SK-N-SH (cell line): Measurements from ENCODE around the gene EIF4G1. TPM values are rescaled to one million over a fixed set of nuclear protein-coding genes. Genes with fewer than 3 reads are reported as not detected.

Experiments used
- CTCF ChIA-PET: fragments of 300-600, 350-600 bp; formaldehyde crosslinking; extraction: SDS; loops from one replicate; lab custom pipeline; 2021; lab: Yijun Ruan, JAX
- POLR2A ChIA-PET: fragments of 350-600 bp; sonication (Branson Sonifier 250); formaldehyde crosslinking; extraction: SDS; loops from one replicate; lab custom pipeline; 2020; ENCODE audit warnings: antibody characterized with exemption, inconsistent platforms; lab: Yijun Ruan, JAX
- DNase-seq: peaks from one replicate; pipeline ENCODE4 v3.0.0; 2012
- H2AFZ ChIP-seq: fragments of 200-600 bp; sonication (generic); 2 replicates; pipeline ENCODE4 v1.8.1; 2016; ENCODE audit warnings: antibody characterized with exemption, mild to moderate bottlenecking, low read depth
- H3F3A ChIP-seq: fragments of 200-600 bp; sonication (generic); replicated peaks from 2 replicates; pipeline ENCODE3; 2016; ENCODE audit warnings: antibody characterized with exemption, mild to moderate bottlenecking; ENCODE audit not compliant: insufficient read depth
- H3K27ac ChIP-seq, 2 experiments: fragments of 200-500 bp in 1 of 2; fragments of 200-600 bp in 1 of 2; sonication (Bioruptor generic) in 1 of 2; sonication (generic), shearing (Covaris generic) in 1 of 2; 2 replicates each; pipeline versions ENCODE4 v1.5.1 to v1.6.1; 2014 to 2016; ENCODE audit warnings: low read depth in 2 of 2, inconsistent platforms in 1 of 2, low read length in 1 of 2, mild to moderate bottlenecking in 1 of 2, mixed read lengths in 1 of 2
- H3K27me3 ChIP-seq: fragments of 200-600 bp; sonication (generic), shearing (Covaris generic); 2 replicates; pipeline ENCODE4 v1.6.1; 2016; ENCODE audit warnings: mixed run types; ENCODE audit not compliant: insufficient read depth
- H3K36me3 ChIP-seq, 2 experiments: fragments of 200-500 bp in 1 of 2; fragments of 200-600 bp in 1 of 2; sonication (Bioruptor generic) in 1 of 2; sonication (generic) in 1 of 2; replicated peaks in 1 of 2; 2 replicates each; pipeline versions ENCODE3 to v1.5.1; 2014 to 2016; ENCODE audit warnings: low read length in 1 of 2, mild to moderate bottlenecking in 1 of 2; ENCODE audit not compliant: insufficient read depth in 2 of 2, control insufficient read depth in 1 of 2
- H3K4me1 ChIP-seq, 2 experiments: fragments of 200-500 bp in 1 of 2; fragments of 200-600 bp in 1 of 2; sonication (Bioruptor generic) in 1 of 2; sonication (generic), shearing (Covaris generic) in 1 of 2; 2 replicates each; pipeline versions ENCODE4 v1.5.1 to v1.6.1; 2014 to 2016; ENCODE audit warnings: low read depth in 1 of 2, low read length in 1 of 2, mixed run types in 1 of 2; ENCODE audit not compliant: insufficient read depth in 2 of 2, control insufficient read depth in 1 of 2
- H3K4me2 ChIP-seq: fragments of 200-600 bp; sonication (generic), shearing (Covaris generic); 2 replicates; pipeline ENCODE4 v1.6.1; 2017; ENCODE audit warnings: mixed run types
- H3K4me3 ChIP-seq, 2 experiments: fragments of 200-500 bp in 1 of 2; fragments of 200-600 bp in 1 of 2; sonication (Bioruptor generic) in 1 of 2; sonication (generic), shearing (Covaris generic) in 1 of 2; 2 replicates each; pipeline versions ENCODE4 v1.5.1 to v1.8.1; 2014 to 2016; ENCODE audit warnings: low read depth in 2 of 2, inconsistent platforms in 1 of 2, low read length in 1 of 2, mild to moderate bottlenecking in 1 of 2, mixed read lengths in 1 of 2, moderate library complexity in 1 of 2
- H3K79me2 ChIP-seq: fragments of 200-600 bp; sonication (generic); 2 replicates; pipeline ENCODE4 v1.8.1; 2017; ENCODE audit warnings: mild to moderate bottlenecking; ENCODE audit not compliant: insufficient read depth
- H3K9ac ChIP-seq: fragments of 200-600 bp; sonication (generic); 2 replicates; pipeline ENCODE4 v1.6.1; 2017; ENCODE audit warnings: mixed run types
- H3K9me2 ChIP-seq: fragments of 200-600 bp; sonication (generic); 2 replicates; pipeline ENCODE4 v1.6.1; 2017; ENCODE audit warnings: mixed run types
- H3K9me3 ChIP-seq: fragments of 200-600 bp; sonication (generic); 2 replicates; pipeline ENCODE4 v1.6.1; 2017; ENCODE audit warnings: mixed run types, mild to moderate bottlenecking, moderate library complexity
- H4K20me1 ChIP-seq: fragments of 200-600 bp; sonication (generic); 2 replicates; pipeline ENCODE4 v1.6.1; 2017; ENCODE audit warnings: mild to moderate bottlenecking, mixed run types; ENCODE audit not compliant: insufficient read depth
- CHD2 ChIP-seq: fragments of 150-350 bp; IDR thresholded peaks from 2 replicates; pipeline ENCODE4 v1.6.1; 2018; ENCODE audit warnings: low read length; ENCODE audit not compliant: partially characterized antibody
- EZH2phosphoT487 ChIP-seq: fragments of 200-600 bp; sonication (generic); IDR thresholded peaks from 2 replicates; pipeline ENCODE4 v1.6.1; 2017; ENCODE audit warnings: low read depth, mixed run types, mild to moderate bottlenecking, antibody characterized with exemption, moderate library complexity, borderline replicate concordance
- FOXJ3 ChIP-seq: sonication (generic); formaldehyde crosslinking; IDR thresholded peaks from 2 replicates; pipeline ENCODE4 v1.5.1; 2020; ENCODE audit warnings: mild to moderate bottlenecking, missing genetic modification reagents
- MEF2A ChIP-seq: IDR thresholded peaks from 2 replicates; pipeline ENCODE4 v1.4.0; 2012; ENCODE audit warnings: low read depth, borderline replicate concordance
- MXI1 ChIP-seq: IDR thresholded peaks from 2 replicates; pipeline ENCODE4 v1.6.1; 2012; ENCODE audit warnings: mild to moderate bottlenecking, low read depth, low read length, improper control_type of control experiment
- NFIC ChIP-seq: IDR thresholded peaks from 2 replicates; pipeline ENCODE4 v1.4.0; 2012; ENCODE audit warnings: borderline replicate concordance
- POLR2AphosphoS5 ChIP-seq: IDR thresholded peaks from 2 replicates; pipeline ENCODE4 v1.6.1; 2012; ENCODE audit warnings: low read depth, low read length
- RCOR1 ChIP-seq: fragments of 150-350 bp; IDR thresholded peaks from 2 replicates; pipeline ENCODE4 v1.6.1; 2017; ENCODE audit warnings: antibody characterized with exemption, low read length
- REST ChIP-seq: IDR thresholded peaks from 2 replicates; pipeline ENCODE4 v1.6.1; 2012; ENCODE audit warnings: mild to moderate bottlenecking, low read depth, low read length, moderate library complexity
- RXRA ChIP-seq: IDR thresholded peaks from 2 replicates; pipeline ENCODE4 v1.4.0; 2012; ENCODE audit warnings: low read depth, mild to moderate bottlenecking, borderline replicate concordance
- TEAD4 ChIP-seq: IDR thresholded peaks from 2 replicates; pipeline ENCODE4 v1.4.0; 2012; ENCODE audit warnings: mild to moderate bottlenecking, borderline replicate concordance; ENCODE audit not compliant: insufficient read depth
- USF2 ChIP-seq: fragments of 150-350 bp; IDR thresholded peaks from 2 replicates; pipeline ENCODE4 v1.6.1; 2017; ENCODE audit warnings: antibody characterized with exemption, low read length, low read depth, borderline replicate concordance
- WGBS: methylation state at CpG from one replicate; pipeline ENCODE4 v1.1.6; 2017; ENCODE audit warnings: low lambda C conversion rate; 5-methylcytosine and 5-hydroxymethylcytosine counted together
- polyA plus RNA-seq, 3 experiments: library from polyadenylated mRNA; depleted of rRNA; stranded (reverse); fragments of >200 nt; gene quantifications; 2 replicates each; pipeline ENCODE4 v1.2.3, GENCODE V29; 2012
- TF ChIP-seq, protein P1 (sequence below): IDR thresholded peaks from 2 replicates; pipeline ENCODE4 v1.4.0; 2012; ENCODE audit warnings: low read depth, borderline replicate concordance
- TF ChIP-seq, protein P2 (sequence below): fragments of 150-350 bp; IDR thresholded peaks from 2 replicates; pipeline ENCODE4 v1.6.1; 2016; ENCODE audit warnings: mild to moderate bottlenecking, low read depth, low read length

The EIF4G1 gene
- polyA plus RNA-seq, 1 of the 3 experiments (the other 2 are of a cell fraction): 262 TPM

DNA sequence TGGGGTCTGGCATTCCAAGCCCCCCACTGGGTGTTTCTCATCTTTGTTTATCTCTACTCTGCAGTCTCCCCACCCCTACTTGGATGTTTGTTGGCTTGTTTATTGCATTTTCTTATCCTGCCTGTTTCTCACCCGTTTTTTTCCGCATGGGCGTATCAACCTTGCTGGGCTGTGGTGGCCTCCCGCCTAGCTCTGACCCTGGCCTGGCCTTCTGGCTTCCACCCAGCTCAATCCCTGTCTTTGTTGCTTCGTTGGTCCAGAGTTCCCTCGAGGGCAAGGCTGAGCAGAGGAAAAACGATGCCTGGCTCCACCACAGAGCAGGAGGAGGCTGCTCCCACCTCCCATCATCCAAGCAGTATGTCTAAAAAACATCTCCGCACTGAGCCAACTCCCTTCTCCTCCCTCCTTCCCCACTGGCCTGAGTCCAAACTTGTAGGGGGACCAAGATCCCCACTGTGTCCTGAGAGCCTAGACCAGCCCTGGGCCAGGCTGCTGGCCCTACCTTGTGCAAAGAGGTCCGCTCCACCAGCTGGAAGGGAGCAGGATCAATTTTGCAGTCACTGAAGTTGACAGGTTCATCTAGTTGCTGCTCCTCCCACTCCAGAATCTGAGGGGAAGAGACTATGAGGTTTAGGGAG lies 37.2 kb downstream of the EIF4G1 start:
- no peak overlapping the region for H3K4me2 ChIP-seq
- H3K9ac ChIP-seq: no peak overlapping the region
- DNase-seq: no peak
- peaks cover 0 to 18% of the 10 kb centered on the region in 2 experiments; a peak in 1 of 4 replicates for H3K4me1 ChIP-seq
- no peaks in the 10 kb centered on the region for H3K9me3 ChIP-seq
- no peaks in the 10 kb centered on the region for H4K20me1 ChIP-seq
- H3K36me3 ChIP-seq: peaks cover 3 to 34% of the 10 kb centered on the region in 2 experiments
- H2AFZ ChIP-seq: no peak overlapping the region
- ChIA-PET POLR2A (interaction anchor here (2.9 kb wide), 1 partner anchor 14 kb away, joined by 19 read pairs; the partner anchor contains the start of gene FAM131A), CTCF (interaction anchor here (1.0 to 5.3 kb wide), 8 partner anchors 7 to 118 kb away, joined by 3 to 63 read pairs (median 4); partner anchors contain the start of genes EEF1AKMT4 and FAM131A)
- no peaks in the 10 kb centered on the region for H3K9me2 ChIP-seq
- no peak for TF ChIP-seq NFIC
- TF ChIP-seq USF2: no peak
- TF ChIP-seq REST: no peak
- TF ChIP-seq MXI1: no peak
- no peak for TF ChIP-seq RXRA
- TF ChIP-seq, protein P1, sequence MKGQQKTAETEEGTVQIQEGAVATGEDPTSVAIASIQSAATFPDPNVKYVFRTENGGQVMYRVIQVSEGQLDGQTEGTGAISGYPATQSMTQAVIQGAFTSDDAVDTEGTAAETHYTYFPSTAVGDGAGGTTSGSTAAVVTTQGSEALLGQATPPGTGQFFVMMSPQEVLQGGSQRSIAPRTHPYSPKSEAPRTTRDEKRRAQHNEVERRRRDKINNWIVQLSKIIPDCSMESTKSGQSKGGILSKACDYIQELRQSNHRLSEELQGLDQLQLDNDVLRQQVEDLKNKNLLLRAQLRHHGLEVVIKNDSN: no peak
- TF ChIP-seq, all 33 proteins: peak for 0
- 67% methylated on average over 9 of the region's 9 CpGs for WGBS
- H3K27ac ChIP-seq: no peak overlapping the region; a peak in 1 of 4 replicates
- no peaks in the 10 kb centered on the region for H3K27me3 ChIP-seq
- no peaks in the 10 kb centered on the region for H3F3A ChIP-seq
- no peak overlapping the region for H3K4me3 ChIP-seq
- H3K79me2 ChIP-seq: no peaks in the 10 kb centered on the region

GRCh38 chr3:184352149-184352785 lies 37.9 kb downstream of the EIF4G1 start:
- H3K27ac ChIP-seq: no peak overlapping the region; a peak in 1 of 4 replicates
- H4K20me1 ChIP-seq: no peaks in the 10 kb centered on the region
- no peaks in the 10 kb centered on the region for H3K27me3 ChIP-seq
- no peak overlapping the region for H3K4me3 ChIP-seq
- no peak overlapping the region for H3K4me2 ChIP-seq
- H2AFZ ChIP-seq: no peak overlapping the region
- H3K79me2 ChIP-seq: no peaks in the 10 kb centered on the region
- ChIA-PET CTCF (interaction anchor here (0.7 to 5.3 kb wide), 7 partner anchors 8 to 426 kb away, joined by 3 to 63 read pairs (median 4); partner anchors contain the start of genes EEF1AKMT4 and FAM131A), POLR2A (interaction anchor here (2.9 kb wide), 1 partner anchor 14 kb away, joined by 19 read pairs; the partner anchor contains the start of gene FAM131A)
- H3K36me3 ChIP-seq: peaks cover 3 to 37% of the 10 kb centered on the region in 2 experiments
- WGBS: 94% methylated on average over 13 of the region's 15 CpGs
- no peak for DNase-seq
- H3K9me3 ChIP-seq: no peaks in the 10 kb centered on the region
- H3K4me1 ChIP-seq: peaks cover 0 to 18% of the 10 kb centered on the region in 2 experiments; a peak in 1 of 4 replicates
- H3K9me2 ChIP-seq: no peaks in the 10 kb centered on the region
- H3F3A ChIP-seq: no peaks in the 10 kb centered on the region
- H3K9ac ChIP-seq: no peak overlapping the region
- TF ChIP-seq POLR2AphosphoS5 (no peak), RCOR1 (no peak), CHD2 (no peak), FOXJ3 (CRISPR knock-in tag) (no peak), NFIC (no peak), EZH2phosphoT487 (no peak), MEF2A (no peak), TEAD4 (no peak)
- TF ChIP-seq, protein P2, sequence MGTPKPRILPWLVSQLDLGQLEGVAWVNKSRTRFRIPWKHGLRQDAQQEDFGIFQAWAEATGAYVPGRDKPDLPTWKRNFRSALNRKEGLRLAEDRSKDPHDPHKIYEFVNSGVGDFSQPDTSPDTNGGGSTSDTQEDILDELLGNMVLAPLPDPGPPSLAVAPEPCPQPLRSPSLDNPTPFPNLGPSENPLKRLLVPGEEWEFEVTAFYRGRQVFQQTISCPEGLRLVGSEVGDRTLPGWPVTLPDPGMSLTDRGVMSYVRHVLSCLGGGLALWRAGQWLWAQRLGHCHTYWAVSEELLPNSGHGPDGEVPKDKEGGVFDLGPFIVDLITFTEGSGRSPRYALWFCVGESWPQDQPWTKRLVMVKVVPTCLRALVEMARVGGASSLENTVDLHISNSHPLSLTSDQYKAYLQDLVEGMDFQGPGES: no peak
